Measurements from ENCODE around the gene NPM1. TPM values are rescaled to one million over a fixed set of nuclear protein-coding genes. Genes with fewer than 3 reads are reported as not detected.

Gene NPM1
- total and polyA plus RNA-seq, 2 of the 13 experiments (the other 11 are each of a cell fraction or from before 2014, with no cell fraction given) = 2,047 to 3,353 TPM

DNA sequence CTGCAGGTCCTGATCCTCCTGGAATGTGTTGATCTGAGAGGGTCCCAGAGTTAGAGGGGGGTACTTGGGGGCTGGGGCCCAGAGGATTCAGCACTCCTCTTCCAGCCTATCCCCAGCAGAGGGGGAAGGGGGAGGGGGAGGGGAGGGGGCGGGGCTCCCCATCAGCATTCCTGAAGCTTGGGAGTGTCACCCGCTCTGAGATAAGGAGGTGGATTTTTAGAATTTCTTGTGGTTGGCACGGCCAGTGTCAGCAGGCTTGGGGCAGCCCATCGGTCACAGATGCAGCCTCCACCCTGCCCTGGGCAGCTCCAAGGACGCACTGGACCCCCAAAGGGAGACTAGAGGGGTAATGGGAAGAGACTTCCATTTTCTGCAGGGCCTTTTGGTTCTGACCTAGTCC is 37.1 kb downstream of the NPM1 start:
- CTCF ChIA-PET (ENCODE audit: low intra/inter-chr PET ratio, low total read pairs) = no interaction called here
- POLR2A ChIA-PET = no interaction called here
- in situ Hi-C loops (cut with HindIII; ENCODE audit: extremely low pct_ligation_motif_present, low pct_unique_long_range_greater_than_20kb) = loop anchor here (10.0 kb wide), 1 partner anchor 170 kb away; no protein-coding TSS in a partner anchor

More for the DNA sequence above, 37.1 kb downstream of the NPM1 start:
- Histone ChIP-seq H3K4me2 (ENCODE audit: low read depth, low read length) (no peak overlapping the region), H2AFZ (ENCODE audit: low read length) (no peak overlapping the region), H3K9me3 (ENCODE audit: low read length) (no peaks in the 10 kb centered on the region), H3K79me2 (ENCODE audit: insufficient read depth, low read length) (no peaks in the 10 kb centered on the region), H3K9ac (ENCODE audit: insufficient read depth, low read depth, low read length) (no peak overlapping the region), H3K27me3 (ENCODE audit: control insufficient read depth in 1 of 2, insufficient read depth in 2 of 2, low read length in 2 of 2) (peaks cover 2 to 23% of the 10 kb centered on the region in 2 experiments; a peak in 4 of 5 replicates), H3K4me3 (replicated peaks in 1 of 3; ENCODE audit: insufficient read depth in 1 of 3, low read depth in 2 of 3, low read length in 3 of 3) (no peak overlapping the region), H3K27ac (ENCODE audit: extremely low read length, insufficient read depth, low read length) (no peak overlapping the region), H3K4me1 (ENCODE audit: insufficient read depth, low read length) (no peaks in the 10 kb centered on the region), H3K36me3 (replicated peaks in 1 of 2; ENCODE audit: control insufficient read depth in 1 of 2, insufficient read depth in 2 of 2, low read length in 2 of 2) (no peaks in the 10 kb centered on the region), H4K20me1 (ENCODE audit: insufficient read depth, low read length) (no peaks in the 10 kb centered on the region)
- FAIRE-seq (no peak), DNase-seq (ENCODE audit: low spot score) (no peak), ATAC-seq (no peak)
- intact Hi-C loops (cut with micrococcal nuclease; ENCODE audit: unreplicated experiment) = no loop called here
- TF ChIP-seq, protein P1, sequence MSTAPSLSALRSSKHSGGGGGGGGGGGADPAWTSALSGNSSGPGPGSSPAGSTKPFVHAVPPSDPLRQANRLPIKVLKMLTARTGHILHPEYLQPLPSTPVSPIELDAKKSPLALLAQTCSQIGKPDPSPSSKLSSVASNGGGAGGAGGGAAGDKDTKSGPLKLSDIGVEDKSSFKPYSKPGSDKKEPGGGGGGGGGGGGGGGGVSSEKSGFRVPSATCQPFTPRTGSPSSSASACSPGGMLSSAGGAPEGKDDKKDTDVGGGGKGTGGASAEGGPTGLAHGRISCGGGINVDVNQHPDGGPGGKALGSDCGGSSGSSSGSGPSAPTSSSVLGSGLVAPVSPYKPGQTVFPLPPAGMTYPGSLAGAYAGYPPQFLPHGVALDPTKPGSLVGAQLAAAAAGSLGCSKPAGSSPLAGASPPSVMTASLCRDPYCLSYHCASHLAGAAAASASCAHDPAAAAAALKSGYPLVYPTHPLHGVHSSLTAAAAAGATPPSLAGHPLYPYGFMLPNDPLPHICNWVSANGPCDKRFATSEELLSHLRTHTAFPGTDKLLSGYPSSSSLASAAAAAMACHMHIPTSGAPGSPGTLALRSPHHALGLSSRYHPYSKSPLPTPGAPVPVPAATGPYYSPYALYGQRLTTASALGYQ (CRISPR knock-in tag; IDR thresholded peaks at IDR 0.05) = no peak
- TF ChIP-seq NRL (CRISPR knock-in tag; IDR thresholded peaks at IDR 0.05; ENCODE audit: borderline replicate concordance) = no peak
- TF ChIP-seq ZBTB4 (CRISPR knock-in tag; IDR thresholded peaks at IDR 0.05; ENCODE audit: borderline replicate concordance) = no peak
- no peak for TF ChIP-seq ZNF800 (CRISPR knock-in tag; IDR thresholded peaks at IDR 0.05)
- no peak for TF ChIP-seq CREM (IDR thresholded peaks at IDR 0.05)
- no peak for TF ChIP-seq CREM (CRISPR knock-in tag; IDR thresholded peaks at IDR 0.05)
- no peak for TF ChIP-seq ZBTB38 (CRISPR knock-in tag; IDR thresholded peaks at IDR 0.05)
- TF ChIP-seq HDAC6 (IDR thresholded peaks at IDR 0.05; ENCODE audit: low read depth, low read length) = no peak
- no peak for TF ChIP-seq ZNF704 (CRISPR knock-in tag; IDR thresholded peaks at IDR 0.05; ENCODE audit: borderline replicate concordance)
- TF ChIP-seq YY1 (IDR thresholded peaks at IDR 0.05; ENCODE audit: insufficient read depth, insufficient replicate concordance, low read depth, low read length) = no peak
- TF ChIP-seq TAF15 (IDR thresholded peaks at IDR 0.05; ENCODE audit: low read depth, low read length, poor library complexity, severe bottlenecking) = no peak
- TF ChIP-seq ZNF598 (CRISPR knock-in tag; IDR thresholded peaks at IDR 0.05; ENCODE audit: borderline replicate concordance) = no peak
- WGBS (ENCODE audit: low lambda C conversion rate) = 34% methylated on average over 3 of the region's 5 CpGs
- no TSS peak for BruUV-seq (replicated peaks)

All from HepG2 (cell line).